AG09319 (cell line): ENCODE measurements around the gene PITPNC1.

Experiments
- DNase-seq: peaks from one replicate; pipeline ENCODE4 v3.0.0-alpha.2; 2010; ENCODE audit warnings: low read depth; ENCODE audit errors: extremely low read depth
- CTCF ChIP-seq: IDR thresholded peaks from 2 replicates; pipeline ENCODE4 v1.5.1; 2011; ENCODE audit warnings: low read depth, mild to moderate bottlenecking, inconsistent platforms, low read length, moderate library complexity

The PITPNC1 gene

DNA sequence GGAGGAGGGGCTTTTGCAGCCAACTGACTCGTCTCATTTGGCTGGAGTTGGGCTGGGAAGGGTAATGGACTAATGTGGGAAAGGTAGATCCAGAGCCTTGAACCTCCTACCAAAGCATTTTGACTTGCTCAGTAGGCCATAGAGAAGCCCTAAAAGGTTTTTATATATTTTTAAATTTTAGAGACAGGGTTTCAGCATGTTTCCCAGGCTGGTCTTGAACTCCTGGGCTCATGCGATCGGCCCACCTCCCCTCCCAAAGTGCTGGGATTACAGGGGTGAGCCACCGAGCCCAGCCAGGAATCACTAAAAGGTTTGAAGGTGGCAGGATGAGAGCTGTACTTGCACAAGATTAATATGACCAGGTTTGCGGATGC lies 2.0 kb upstream of the PITPNC1 start:
- DNase-seq: no peak
- no peak for TF ChIP-seq CTCF

DNA sequence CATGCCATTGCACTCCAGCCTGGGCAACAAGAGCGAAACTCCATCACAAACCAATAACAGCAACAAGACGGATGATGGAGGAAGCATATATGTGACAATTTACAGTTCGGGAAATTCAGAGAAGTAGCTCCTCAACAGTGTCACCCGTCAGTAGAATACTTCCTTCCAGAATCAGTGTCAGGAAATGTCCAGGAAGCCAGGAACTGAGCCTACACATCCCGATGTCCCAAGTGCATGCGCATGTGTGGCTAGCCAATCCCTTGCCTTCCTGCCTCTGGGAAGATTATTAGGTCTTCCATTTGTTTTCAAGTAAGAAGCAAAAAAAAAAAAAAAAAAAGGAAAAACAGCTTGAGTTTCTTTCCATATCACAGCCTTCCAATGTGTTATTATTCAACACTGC lies 1.4 kb upstream of the PITPNC1 start:
- no peak for DNase-seq
- TF ChIP-seq CTCF: no peak

- TF ChIP-seq CTCF: no peak
- DNase-seq: no peak
Measured at GRCh38 chr17:67376415-67376736, 705 bp upstream of the PITPNC1 start.

- no peak for DNase-seq
- peak; percentile 26 for TF ChIP-seq CTCF
Measured at GRCh38 chr17:67377488-67378453, 690 bp downstream of the PITPNC1 start.

DNA sequence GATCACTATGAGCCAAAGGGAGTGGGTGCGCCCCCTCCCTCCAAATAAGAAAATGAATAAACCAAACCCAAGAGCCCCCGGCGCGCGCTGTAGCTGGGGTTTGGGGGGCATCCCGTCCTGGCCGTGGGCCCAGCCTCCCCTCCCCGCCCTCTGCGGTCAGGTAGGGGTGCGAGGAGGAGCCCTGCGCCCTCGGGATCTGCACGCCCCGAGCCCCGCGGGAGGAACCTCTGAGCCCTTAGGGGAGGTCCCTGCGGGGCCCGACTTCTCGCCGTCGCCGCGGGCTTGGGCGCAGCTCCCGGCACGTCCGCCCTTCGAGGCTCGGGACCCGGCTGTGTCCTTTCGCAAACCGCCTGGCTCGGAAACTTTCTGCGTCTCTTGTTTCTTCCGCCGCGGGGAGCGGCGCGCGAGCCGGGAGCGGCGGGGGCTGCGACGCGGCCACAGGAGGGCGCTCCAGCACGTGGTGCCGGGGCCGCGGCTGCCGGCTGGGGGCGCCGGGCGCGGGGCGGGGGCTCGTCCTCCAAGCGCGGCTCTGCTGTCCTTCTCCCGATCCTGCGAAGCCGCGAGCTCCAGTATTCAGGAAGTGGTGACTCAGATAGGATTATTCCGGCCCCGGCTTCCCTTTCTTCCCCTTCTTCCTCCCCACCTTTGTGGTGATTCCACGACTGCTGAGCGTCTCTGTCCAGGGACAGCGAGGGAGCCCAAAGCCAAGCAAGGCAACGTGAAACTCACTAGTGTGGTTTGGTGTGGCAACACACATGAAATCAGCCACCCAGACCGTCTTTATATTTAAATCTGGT lies 1.6 kb downstream of the PITPNC1 start:
- peak; percentile 36 for TF ChIP-seq CTCF
- no peak for DNase-seq

DNA sequence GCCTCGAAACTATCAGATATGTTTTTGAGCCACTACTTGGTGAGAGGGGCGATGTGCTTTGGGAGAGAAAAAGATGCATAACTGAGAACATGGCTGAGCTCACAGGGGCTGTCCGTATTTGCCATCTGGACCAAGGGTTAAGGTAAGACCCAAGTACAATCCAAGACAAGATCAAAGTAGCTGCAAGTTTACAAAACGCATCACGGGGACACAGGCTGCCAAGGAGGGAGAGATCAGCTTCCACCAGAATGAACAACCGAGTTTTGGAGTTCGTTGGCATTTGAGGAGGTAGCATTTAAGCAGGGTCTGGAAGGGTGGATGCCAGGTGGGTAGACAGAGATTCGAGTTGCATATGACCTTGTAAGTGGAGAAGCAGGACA lies 2.2 kb downstream of the PITPNC1 start:
- TF ChIP-seq CTCF: no peak
- no peak for DNase-seq

- no peak for TF ChIP-seq CTCF
- DNase-seq: no peak
Measured at GRCh38 chr17:67381929-67382257, 4.8 kb downstream of the PITPNC1 start.
